ENCODE results near the gene EVL.
"Not testable (repeated sequence)": the region's sequence is repeated elsewhere in the genome, so short reads cannot be mapped to it uniquely, and the experiment has no call there.

The EVL gene

GRCh38 chr14:100172811-100173210 lies 107.6 kb downstream of the EVL start:
- DNase-seq (ENCODE audit: low spot score): no peak

- DNase-seq (ENCODE audit: low spot score): no peak
These were observed 108.1 kb downstream of the EVL start for GRCh38 chr14:100173353-100173752.

DNA sequence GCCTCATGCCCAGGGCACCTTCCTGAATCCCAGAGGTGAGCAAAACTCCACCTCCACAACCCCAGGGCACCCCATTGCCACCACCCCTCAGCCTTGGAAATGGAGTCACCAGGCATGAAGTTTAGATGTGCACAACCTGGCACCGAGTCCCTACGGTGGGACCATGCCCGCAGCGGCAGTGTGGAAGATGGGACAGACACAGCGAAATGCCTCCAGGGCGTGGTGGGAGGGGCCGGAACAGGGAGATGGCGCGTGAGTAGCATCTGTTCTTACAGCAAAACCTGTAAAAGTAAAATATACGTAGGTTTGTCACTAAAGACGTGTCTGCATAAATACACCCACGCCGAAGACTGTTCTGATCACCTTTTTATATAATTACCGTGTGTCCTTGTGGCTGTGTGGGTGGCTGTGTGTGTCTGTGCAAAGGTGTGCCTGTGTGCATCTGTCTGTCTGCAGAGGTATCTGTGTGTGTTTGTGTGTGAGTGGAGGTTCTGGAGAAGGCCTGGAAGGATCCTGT lies 111.6 kb downstream of the EVL start:
- DNase-seq (ENCODE audit: low spot score): no peak

- DNase-seq (ENCODE audit: low spot score): no peak
These were observed 113.5 kb downstream of the EVL start for GRCh38 chr14:100178691-100179090.

DNA sequence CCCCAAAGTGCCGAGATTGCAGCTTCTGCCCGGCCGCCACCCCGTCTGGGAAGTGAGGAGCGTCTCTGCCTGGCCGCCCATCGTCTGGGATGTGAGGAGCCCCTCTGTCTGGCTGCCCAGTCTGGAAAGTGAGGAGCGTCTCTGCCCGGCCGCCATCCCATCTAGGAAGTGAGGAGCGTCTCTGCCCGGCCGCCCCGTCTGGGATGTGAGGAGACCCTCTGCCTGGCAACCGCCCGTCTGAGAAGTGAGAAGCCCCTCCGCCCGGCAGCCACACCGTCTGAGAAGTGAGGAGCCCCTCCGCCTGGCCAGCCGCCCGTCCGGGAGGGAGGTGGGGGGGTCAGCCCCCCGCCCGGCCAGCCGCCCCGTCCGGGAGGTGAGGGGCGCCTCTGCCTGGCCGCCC lies 115.4 kb downstream of the EVL start:
- not testable (repeated sequence) for DNase-seq (ENCODE audit: low spot score)

DNA sequence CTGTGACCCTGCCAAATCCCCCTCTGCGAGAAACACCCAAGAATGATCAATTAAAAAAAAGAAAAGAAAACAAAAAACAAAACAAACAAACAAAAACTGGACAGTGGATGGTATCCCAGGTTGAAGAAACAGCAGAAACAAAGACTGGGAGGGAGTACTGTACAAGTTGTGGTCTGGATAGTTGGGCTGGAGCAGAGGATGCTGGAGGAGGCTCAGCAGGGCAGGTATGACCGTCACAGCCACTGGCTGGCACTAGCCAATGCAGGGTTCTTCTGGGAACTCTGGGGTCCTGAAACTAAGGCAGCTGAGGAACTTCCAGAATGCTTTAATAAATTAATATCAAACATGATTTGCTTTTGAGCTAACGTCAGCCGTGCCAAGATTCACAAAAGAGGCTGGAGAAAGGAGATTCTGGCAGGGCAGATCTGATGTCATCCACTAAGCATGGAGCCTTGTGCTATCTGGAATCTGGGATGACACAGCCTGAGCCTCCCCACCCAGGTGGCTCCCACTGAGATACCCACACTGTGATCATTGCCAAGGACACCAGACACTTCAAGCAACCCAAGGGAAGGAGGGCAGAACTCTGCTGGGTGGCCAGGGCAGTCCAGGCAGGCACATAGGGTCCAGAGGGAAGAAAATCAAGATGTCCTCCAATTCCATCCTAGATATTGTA lies 116.8 kb downstream of the EVL start:
- peak; percentile 29 for DNase-seq (ENCODE audit: low spot score)

- no peak for DNase-seq (ENCODE audit: low spot score)
These were observed 122.1 kb downstream of the EVL start for GRCh38 chr14:100187247-100187833.

GRCh38 chr14:100188392-100189030 lies 123.3 kb downstream of the EVL start:
- DNase-seq (ENCODE audit: low spot score): no peak

DNA sequence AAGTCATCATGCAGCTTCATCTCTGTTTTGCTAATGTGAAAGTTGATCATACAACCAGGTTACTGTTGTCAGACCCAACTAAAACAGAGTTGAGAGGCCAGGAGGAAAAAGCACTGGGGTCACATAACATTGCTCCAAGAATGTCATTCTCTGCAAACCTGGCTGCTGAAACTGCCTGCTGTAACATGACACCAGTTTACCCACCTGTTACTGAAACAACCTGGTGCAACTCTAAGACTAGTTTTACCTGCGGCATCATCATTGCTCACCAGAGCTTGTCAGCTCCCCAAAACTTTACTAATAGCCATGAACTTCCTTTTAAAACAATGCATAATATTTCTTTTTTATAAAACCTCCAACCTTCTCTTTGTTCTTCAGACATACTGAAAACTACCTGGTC lies 124.9 kb downstream of the EVL start:
- no peak for DNase-seq (ENCODE audit: low spot score)

- DNase-seq (ENCODE audit: low spot score): no peak
These were observed 126.5 kb downstream of the EVL start for GRCh38 chr14:100191584-100192249.

- no peak for DNase-seq (ENCODE audit: low spot score)
These were observed 127.0 kb downstream of the EVL start for GRCh38 chr14:100192250-100192671.

- peak; percentile 99 for DNase-seq (ENCODE audit: low spot score)
These were observed 127.6 kb downstream of the EVL start for GRCh38 chr14:100192672-100193416.
